ENCODE results near the gene RAB11FIP4. TPM values are rescaled to one million over a fixed set of nuclear protein-coding genes. Genes with fewer than 3 reads are reported as not detected.

Gene RAB11FIP4
- total and polyA plus RNA-seq, 9 of the 15 experiments (the other 6 are each of a cell fraction or from before 2014, with no cell fraction given): 0.62 to 16.6 (median 8.9) TPM

DNA sequence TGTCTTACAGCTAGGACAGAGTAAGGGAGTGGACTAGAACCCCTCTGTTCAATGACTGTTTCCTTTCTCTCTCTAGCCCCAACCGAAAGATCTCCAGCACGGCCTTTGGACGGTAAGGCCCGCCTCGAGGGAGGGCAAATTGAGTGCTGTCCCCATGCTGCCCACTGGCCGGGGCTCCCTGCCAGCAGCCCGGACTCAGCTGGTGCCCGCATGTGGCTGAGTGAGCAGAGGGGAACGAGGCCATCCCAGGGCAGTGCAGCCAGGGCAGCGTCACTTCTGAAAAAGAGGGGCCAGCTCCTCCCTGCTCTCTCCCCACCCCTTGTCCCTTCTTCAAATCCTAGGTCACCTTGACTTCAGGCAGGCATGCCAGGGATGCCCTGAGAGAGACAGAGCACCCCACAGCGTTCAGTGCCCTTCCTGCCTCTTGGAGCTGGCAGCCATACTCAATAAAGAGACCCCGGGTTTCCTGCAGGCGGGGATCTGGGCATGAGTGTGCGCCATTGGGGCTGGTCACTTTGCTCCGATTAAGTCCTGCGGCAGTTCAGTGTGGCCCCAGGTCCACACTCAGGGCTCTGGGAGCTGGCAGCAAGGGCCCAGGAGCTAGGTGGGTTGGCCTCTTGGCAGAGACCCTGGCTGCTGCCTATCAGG lies 130.9 kb downstream of the RAB11FIP4 start (continued):
- TF ChIP-seq NR2C1 (IDR thresholded peaks at IDR 0.05): no peak
- TF ChIP-seq NR2C1 (tag; IDR thresholded peaks at IDR 0.05): no peak
- TF ChIP-seq GTF2E2 (tag; IDR thresholded peaks at IDR 0.05): no peak
- TF ChIP-seq, protein P1, sequence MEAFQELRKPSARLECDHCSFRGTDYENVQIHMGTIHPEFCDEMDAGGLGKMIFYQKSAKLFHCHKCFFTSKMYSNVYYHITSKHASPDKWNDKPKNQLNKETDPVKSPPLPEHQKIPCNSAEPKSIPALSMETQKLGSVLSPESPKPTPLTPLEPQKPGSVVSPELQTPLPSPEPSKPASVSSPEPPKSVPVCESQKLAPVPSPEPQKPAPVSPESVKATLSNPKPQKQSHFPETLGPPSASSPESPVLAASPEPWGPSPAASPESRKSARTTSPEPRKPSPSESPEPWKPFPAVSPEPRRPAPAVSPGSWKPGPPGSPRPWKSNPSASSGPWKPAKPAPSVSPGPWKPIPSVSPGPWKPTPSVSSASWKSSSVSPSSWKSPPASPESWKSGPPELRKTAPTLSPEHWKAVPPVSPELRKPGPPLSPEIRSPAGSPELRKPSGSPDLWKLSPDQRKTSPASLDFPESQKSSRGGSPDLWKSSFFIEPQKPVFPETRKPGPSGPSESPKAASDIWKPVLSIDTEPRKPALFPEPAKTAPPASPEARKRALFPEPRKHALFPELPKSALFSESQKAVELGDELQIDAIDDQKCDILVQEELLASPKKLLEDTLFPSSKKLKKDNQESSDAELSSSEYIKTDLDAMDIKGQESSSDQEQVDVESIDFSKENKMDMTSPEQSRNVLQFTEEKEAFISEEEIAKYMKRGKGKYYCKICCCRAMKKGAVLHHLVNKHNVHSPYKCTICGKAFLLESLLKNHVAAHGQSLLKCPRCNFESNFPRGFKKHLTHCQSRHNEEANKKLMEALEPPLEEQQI (IDR thresholded peaks at IDR 0.05): no peak
- TF ChIP-seq FOXA1 (IDR thresholded peaks at IDR 0.05; ENCODE audit: borderline replicate concordance): no peak
- no peak for TF ChIP-seq ZKSCAN3 (CRISPR knock-in tag; IDR thresholded peaks at IDR 0.05)

DNA sequence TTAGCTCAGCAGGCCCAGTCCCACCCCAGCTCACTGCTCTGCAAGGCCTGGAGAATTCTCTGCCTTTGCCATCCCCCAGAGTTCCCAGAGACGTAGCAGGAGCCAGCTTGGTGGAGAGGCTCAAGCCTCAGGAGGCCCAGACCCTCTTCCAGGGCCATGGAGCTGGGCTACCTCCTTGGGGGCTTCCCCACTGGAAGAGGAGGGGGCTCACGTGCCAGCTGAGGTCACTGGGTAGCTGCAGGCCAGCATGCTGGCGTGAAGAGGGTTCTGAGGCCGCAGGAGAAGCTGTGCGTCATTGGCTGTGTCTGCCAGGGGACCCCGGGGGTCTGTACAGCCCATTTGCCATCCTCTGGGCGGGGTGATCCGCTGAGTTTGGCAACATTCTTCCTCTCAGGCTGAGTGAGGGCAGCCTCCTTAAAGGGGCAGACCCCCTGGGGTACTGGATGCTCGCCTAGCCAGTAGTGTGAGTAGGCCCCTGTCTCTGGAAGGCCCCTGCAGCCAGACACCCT lies 131.6 kb downstream of the RAB11FIP4 start:
- no peak for ATAC-seq
- Histone ChIP-seq H3K27ac (ENCODE audit: extremely low read depth, low read depth, low read length) (no peak overlapping the region), H3K9ac (ENCODE audit: insufficient read depth in 1 of 2, low read depth in 2 of 2, low read length in 2 of 2) (no peak overlapping the region), H2AFZ (ENCODE audit: low read depth, low read length) (no peak overlapping the region), H3K9me3 (replicated peaks; ENCODE audit: control insufficient read depth, insufficient read depth, low read depth, low read length) (no peaks in the 10 kb centered on the region), H3K9me1 (ENCODE audit: control insufficient read depth, insufficient read depth, low read length) (no peaks in the 10 kb centered on the region), H3K79me2 (ENCODE audit: control insufficient read depth, insufficient read depth, low read length) (no peaks in the 10 kb centered on the region), H3K4me1 (replicated peaks in 1 of 2; ENCODE audit: control insufficient read depth in 2 of 2, insufficient read depth in 2 of 2, low read length in 2 of 2) (peaks cover 0 to 19% of the 10 kb centered on the region in 2 experiments; a peak in 2 of 5 replicates), H3K4me2 (ENCODE audit: insufficient read depth, low read length) (no peak overlapping the region), H3K4me3 (no peak overlapping the region), H4K20me1 (replicated peaks; ENCODE audit: control insufficient read depth, insufficient read depth, low read length) (peaks cover 14% of the 10 kb centered on the region), H3K36me3 (ENCODE audit: control insufficient read depth, insufficient read depth, low read length) (0 out of 3 replicates have a peak, but pooled peaks cover 5% of the 10 kb centered on the region), H3K27me3 (ENCODE audit: control insufficient read depth in 2 of 2, insufficient read depth in 2 of 2, low read length in 2 of 2) (no peaks in the 10 kb centered on the region)
- 48% methylated on average over 8 of the region's 9 CpGs for WGBS (ENCODE audit: insufficient coverage, low coverage, missing lambda C conversion rate)
- ChIA-PET POLR2A (interaction anchor here (0.6 to 1.7 kb wide), 7 partner anchors 80 to 382 kb away, joined by 3 to 5 read pairs (median 4); no protein-coding TSS in a partner anchor), CTCF (ENCODE audit: low intra/inter-chr PET ratio) (interaction anchor here (4.5 kb wide), 1 partner anchor 85 kb away, joined by 68 read pairs; no protein-coding TSS in a partner anchor)
- no peak for TF ChIP-seq ZNF57 (CRISPR knock-in tag; IDR thresholded peaks at IDR 0.05)
- TF ChIP-seq, protein P2, sequence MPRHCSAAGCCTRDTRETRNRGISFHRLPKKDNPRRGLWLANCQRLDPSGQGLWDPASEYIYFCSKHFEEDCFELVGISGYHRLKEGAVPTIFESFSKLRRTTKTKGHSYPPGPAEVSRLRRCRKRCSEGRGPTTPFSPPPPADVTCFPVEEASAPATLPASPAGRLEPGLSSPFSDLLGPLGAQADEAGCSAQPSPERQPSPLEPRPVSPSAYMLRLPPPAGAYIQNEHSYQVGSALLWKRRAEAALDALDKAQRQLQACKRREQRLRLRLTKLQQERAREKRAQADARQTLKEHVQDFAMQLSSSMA (CRISPR knock-in tag; IDR thresholded peaks at IDR 0.05): no peak
- TF ChIP-seq ARID1B (IDR thresholded peaks at IDR 0.05): no peak
- TF ChIP-seq, protein P3, sequence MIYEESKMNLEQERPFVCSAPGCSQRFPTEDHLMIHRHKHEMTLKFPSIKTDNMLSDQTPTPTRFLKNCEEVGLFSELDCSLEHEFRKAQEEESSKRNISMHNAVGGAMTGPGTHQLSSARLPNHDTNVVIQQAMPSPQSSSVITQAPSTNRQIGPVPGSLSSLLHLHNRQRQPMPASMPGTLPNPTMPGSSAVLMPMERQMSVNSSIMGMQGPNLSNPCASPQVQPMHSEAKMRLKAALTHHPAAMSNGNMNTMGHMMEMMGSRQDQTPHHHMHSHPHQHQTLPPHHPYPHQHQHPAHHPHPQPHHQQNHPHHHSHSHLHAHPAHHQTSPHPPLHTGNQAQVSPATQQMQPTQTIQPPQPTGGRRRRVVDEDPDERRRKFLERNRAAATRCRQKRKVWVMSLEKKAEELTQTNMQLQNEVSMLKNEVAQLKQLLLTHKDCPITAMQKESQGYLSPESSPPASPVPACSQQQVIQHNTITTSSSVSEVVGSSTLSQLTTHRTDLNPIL (CRISPR knock-in tag; IDR thresholded peaks at IDR 0.05): no peak
- TF ChIP-seq, protein P4, sequence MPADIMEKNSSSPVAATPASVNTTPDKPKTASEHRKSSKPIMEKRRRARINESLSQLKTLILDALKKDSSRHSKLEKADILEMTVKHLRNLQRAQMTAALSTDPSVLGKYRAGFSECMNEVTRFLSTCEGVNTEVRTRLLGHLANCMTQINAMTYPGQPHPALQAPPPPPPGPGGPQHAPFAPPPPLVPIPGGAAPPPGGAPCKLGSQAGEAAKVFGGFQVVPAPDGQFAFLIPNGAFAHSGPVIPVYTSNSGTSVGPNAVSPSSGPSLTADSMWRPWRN (IDR thresholded peaks at IDR 0.05; ENCODE audit: low read depth): no peak
- no peak for TF ChIP-seq DNMT1 (IDR thresholded peaks at IDR 0.05)
- in situ Hi-C loops (cut with MboI): no loop called here
- no peak for FAIRE-seq
- intact Hi-C loops (cut with micrococcal nuclease): no loop called here
- BruUV-seq (replicated peaks): no TSS peak
- DNase-seq (ENCODE audit: extremely low read depth in 1 of 4, low spot score in 3 of 4): no peak

Data from K562 (cell line).